GM23248 (cell line): ENCODE measurements around the gene OOEP.
"Not testable (repeated sequence)": the region's sequence is repeated elsewhere in the genome, so short reads cannot be mapped to it uniquely, and the experiment has no call there.

Experiments used
- EZH2 ChIP-seq: fragments of 200-600 bp; sonication (generic); IDR thresholded peaks from 2 replicates; pipeline ENCODE4 v1.6.1; 2018; ENCODE audit warnings: antibody characterized with exemption, mild to moderate bottlenecking; ENCODE audit not compliant: insufficient read depth, poor library complexity, severe bottlenecking
- EZH2phosphoT487 ChIP-seq: fragments of 200-600 bp; sonication (generic); IDR thresholded peaks from 2 replicates; pipeline ENCODE4 v1.6.1; 2018; ENCODE audit warnings: antibody characterized with exemption, moderate library complexity, mild to moderate bottlenecking, low read depth; ENCODE audit not compliant: insufficient read depth

DNA sequence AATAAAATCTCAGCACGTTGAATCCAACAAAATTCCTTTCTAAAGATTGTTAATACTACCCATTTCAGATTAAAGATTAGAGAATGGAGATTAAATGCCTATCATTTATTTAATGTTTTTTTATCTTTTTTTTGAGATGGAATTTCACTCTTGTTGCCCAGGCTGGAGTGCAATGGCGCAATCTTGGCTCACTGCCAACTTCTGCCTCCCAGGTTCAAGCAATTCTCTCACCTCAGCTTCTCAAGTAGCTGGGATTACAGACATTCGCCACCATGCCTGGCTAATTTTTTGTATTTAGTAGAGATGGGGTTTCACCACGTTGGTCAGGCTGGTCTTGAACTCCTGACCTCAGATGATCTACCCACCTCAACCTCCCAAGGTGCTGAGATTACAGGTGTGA is 22.5 kb upstream of the OOEP start:
- TF ChIP-seq EZH2phosphoT487, EZH2: not testable (repeated sequence)
